ENCODE data around the gene KRTAP13-4. TPM values are rescaled to one million over a fixed set of nuclear protein-coding genes. Genes with fewer than 3 reads are reported as not detected.

The KRTAP13-4 gene
- total and polyA plus RNA-seq, 11 donors: not detected

- Histone ChIP-seq H3K4me3 (no peak overlapping the region), H3K27ac (no peak overlapping the region), H3K36me3 (no peaks in the 10 kb centered on the region), H3K4me1 (no peaks in the 10 kb centered on the region), H3K27me3 (no peaks in the 10 kb centered on the region), H3K9me3 (no peaks in the 10 kb centered on the region)
- TF ChIP-seq CTCF (IDR thresholded peaks at IDR 0.05) (no peak), POLR2A (IDR thresholded peaks at IDR 0.05) (no peak)
- DNase-seq (no peak), ATAC-seq (no peak)
- intact Hi-C loops (cut with DNase I): no loop called here
- whole genome bisulfite sequencing, 4 donors: 75 to 85% (median 79%) methylated on average over 6 of the region's 6 CpGs
These were observed 39.1 kb downstream of the KRTAP13-4 start for GRCh38 chr21:30468900-30469714.

GRCh38 chr21:30478004-30478403, 48.0 kb downstream of the KRTAP13-4 start:
- intact Hi-C loops (cut with DNase I): no loop called here
- peak overlapping the region in 3 of 12 donors; percentile 32 to 70 (median 53) for H3K27ac ChIP-seq

GRCh38 chr21:30479259-30479658, 49.2 kb downstream of the KRTAP13-4 start:
- H3K27me3 ChIP-seq: no peaks in the 10 kb centered on the region
- H3K4me3 ChIP-seq: no peak overlapping the region
- TF ChIP-seq POLR2A (IDR thresholded peaks at IDR 0.05): no peak
- no peak for TF ChIP-seq CTCF (IDR thresholded peaks at IDR 0.05)
- intact Hi-C loops (cut with DNase I): no loop called here
- WGBS, 4 donors: 19 to 30% (median 25%) methylated on average over 4 of the region's 4 CpGs
- DNase-seq: no peak
- peak overlapping the region in 7 of 12 donors; percentile 6 to 70 (median 32) for H3K27ac ChIP-seq
- H3K4me1 ChIP-seq: peaks cover 0 to 13% (median 0%) of the 10 kb centered on the region in 12 donors
- H3K9me3 ChIP-seq: no peaks in the 10 kb centered on the region
- H3K36me3 ChIP-seq: no peaks in the 10 kb centered on the region
- peak in 3 of 4 donors; percentile 19 to 72 (median 66) for ATAC-seq

More at GRCh38 chr21:30478004-30478403, 48.0 kb downstream of the KRTAP13-4 start:
- Histone ChIP-seq H3K9me3 (no peaks in the 10 kb centered on the region), H3K4me1 (peaks cover 0 to 13% (median 0%) of the 10 kb centered on the region in 12 donors), H3K4me3 (no peak overlapping the region), H3K36me3 (no peaks in the 10 kb centered on the region), H3K27me3 (no peaks in the 10 kb centered on the region)
- WGBS, 4 donors: 19 to 31% (median 27%) methylated on average over 3 of the region's 3 CpGs
- no peak for DNase-seq
- ATAC-seq: no peak
- no peak for TF ChIP-seq POLR2A (IDR thresholded peaks at IDR 0.05)
- TF ChIP-seq CTCF (IDR thresholded peaks at IDR 0.05): no peak

GRCh38 chr21:30480145-30480544, 50.1 kb downstream of the KRTAP13-4 start, which contains the start of gene KRTAP19-1:
KRTAP19-1 (minus strand) TSS chr21:30480367; CDS start chr21:30480317, 50 bp downstream.
- Histone ChIP-seq H3K27me3 (no peaks in the 10 kb centered on the region), H3K4me3 (no peak within 1 kb of the TSS), H3K4me1 (peaks cover 0 to 13% (median 0%) of the 10 kb centered on the region in 12 donors), H3K36me3 (no peaks in the 10 kb centered on the region), H3K27ac (peak within 1 kb of the TSS in 7 of 12 donors; percentile 9 to 78 (median 60)), H3K9me3 (no peaks in the 10 kb centered on the region)
- intact Hi-C loops (cut with DNase I): loop anchor here in 1 of 10 donors (10.0 kb wide), 1 partner anchor 85 kb away; the partner anchor contains the start of gene KRTAP19-7
- WGBS, 4 donors: 79 to 86% (median 84%) methylated on average over 7 of the region's 7 CpGs
- ATAC-seq: peak in 1 of 4 donors; percentile 16
- TF ChIP-seq POLR2A (IDR thresholded peaks at IDR 0.05) (no peak), CTCF (IDR thresholded peaks at IDR 0.05) (no peak)
- no peak for DNase-seq

All from heart left ventricle (tissue), 16 donors.